OCI-LY1 (cell line): Measurements from ENCODE around the gene YBX2.

Source experiments
- EZH2 ChIP-seq: fragments of 200-600 bp; sonication (generic), shearing (Covaris generic); IDR thresholded peaks from 2 replicates; pipeline ENCODE4 v1.8.0; 2017; ENCODE audit warnings: borderline replicate concordance, mixed run types, mild to moderate bottlenecking, antibody characterized with exemption, low read length, moderate library complexity, mixed read lengths
- TF ChIP-seq, protein P1 (sequence below): fragments of 200-600 bp; sonication (generic), shearing (Covaris generic); IDR thresholded peaks from 2 replicates; pipeline ENCODE4 v1.5.1; 2017; ENCODE audit warnings: mild to moderate bottlenecking, antibody characterized with exemption, low read length, moderate library complexity, mixed read lengths

DNA sequence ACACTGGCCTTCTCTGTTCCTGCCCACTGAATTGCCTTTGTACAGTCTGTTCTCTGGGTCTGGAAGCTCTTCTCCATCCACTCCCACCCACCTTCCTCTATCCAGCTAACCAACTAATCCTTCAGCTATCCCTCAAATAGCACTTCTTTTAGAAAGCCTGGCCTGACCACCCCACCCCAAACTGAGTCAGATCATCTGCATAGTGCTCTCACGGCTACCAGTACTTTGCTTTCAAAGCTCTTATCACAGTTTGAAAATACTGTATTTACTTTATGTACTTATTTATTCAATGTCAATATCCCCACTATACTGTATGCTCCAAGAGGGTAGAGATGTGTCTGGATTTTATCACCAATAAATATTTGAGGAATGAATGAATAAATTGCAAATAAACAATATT, 27.7 kb downstream of the YBX2 start:
- TF ChIP-seq, protein P1, sequence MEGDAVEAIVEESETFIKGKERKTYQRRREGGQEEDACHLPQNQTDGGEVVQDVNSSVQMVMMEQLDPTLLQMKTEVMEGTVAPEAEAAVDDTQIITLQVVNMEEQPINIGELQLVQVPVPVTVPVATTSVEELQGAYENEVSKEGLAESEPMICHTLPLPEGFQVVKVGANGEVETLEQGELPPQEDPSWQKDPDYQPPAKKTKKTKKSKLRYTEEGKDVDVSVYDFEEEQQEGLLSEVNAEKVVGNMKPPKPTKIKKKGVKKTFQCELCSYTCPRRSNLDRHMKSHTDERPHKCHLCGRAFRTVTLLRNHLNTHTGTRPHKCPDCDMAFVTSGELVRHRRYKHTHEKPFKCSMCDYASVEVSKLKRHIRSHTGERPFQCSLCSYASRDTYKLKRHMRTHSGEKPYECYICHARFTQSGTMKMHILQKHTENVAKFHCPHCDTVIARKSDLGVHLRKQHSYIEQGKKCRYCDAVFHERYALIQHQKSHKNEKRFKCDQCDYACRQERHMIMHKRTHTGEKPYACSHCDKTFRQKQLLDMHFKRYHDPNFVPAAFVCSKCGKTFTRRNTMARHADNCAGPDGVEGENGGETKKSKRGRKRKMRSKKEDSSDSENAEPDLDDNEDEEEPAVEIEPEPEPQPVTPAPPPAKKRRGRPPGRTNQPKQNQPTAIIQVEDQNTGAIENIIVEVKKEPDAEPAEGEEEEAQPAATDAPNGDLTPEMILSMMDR = no peak
- TF ChIP-seq EZH2 = no peak
